ENCODE data around the gene GPR149. TPM values are rescaled to one million over a fixed set of nuclear protein-coding genes. Genes with fewer than 3 reads are reported as not detected.
"Not testable (repeated sequence)": the region's sequence is repeated elsewhere in the genome, so short reads cannot be mapped to it uniquely, and the experiment has no call there.

GPR149 gene
- total RNA-seq, 3 donors from 2014 or later (not counting 1 experiment from before 2014, with no cell fraction given), result not detected

- intact Hi-C loops (cut with micrococcal nuclease), result no loop called here
- H3K4me3 Mint-ChIP-seq, result no peak overlapping the region
- H3K27ac ChIP-seq (ENCODE audit: low read length), result no peak overlapping the region
- no peaks in the 10 kb centered on the region for H3K27me3 Mint-ChIP-seq (ENCODE audit: low read depth in 2 of 2)
- no peaks in the 10 kb centered on the region for H3K27me3 ChIP-seq (ENCODE audit: control insufficient read depth, insufficient read depth, low read length)
- H3K4me3 ChIP-seq (ENCODE audit: low read length), result no peak overlapping the region
- ATAC-seq (no peak), DNase-seq (no peak)
- no peak overlapping the region for H3K27ac Mint-ChIP-seq
- peaks cover 4 to 7% of the 10 kb centered on the region in 2 donors for H3K9me3 Mint-ChIP-seq
- H3K36me3 Mint-ChIP-seq, result no peaks in the 10 kb centered on the region
- no peaks in the 10 kb centered on the region for H3K4me1 Mint-ChIP-seq
- TF ChIP-seq, protein P1, sequence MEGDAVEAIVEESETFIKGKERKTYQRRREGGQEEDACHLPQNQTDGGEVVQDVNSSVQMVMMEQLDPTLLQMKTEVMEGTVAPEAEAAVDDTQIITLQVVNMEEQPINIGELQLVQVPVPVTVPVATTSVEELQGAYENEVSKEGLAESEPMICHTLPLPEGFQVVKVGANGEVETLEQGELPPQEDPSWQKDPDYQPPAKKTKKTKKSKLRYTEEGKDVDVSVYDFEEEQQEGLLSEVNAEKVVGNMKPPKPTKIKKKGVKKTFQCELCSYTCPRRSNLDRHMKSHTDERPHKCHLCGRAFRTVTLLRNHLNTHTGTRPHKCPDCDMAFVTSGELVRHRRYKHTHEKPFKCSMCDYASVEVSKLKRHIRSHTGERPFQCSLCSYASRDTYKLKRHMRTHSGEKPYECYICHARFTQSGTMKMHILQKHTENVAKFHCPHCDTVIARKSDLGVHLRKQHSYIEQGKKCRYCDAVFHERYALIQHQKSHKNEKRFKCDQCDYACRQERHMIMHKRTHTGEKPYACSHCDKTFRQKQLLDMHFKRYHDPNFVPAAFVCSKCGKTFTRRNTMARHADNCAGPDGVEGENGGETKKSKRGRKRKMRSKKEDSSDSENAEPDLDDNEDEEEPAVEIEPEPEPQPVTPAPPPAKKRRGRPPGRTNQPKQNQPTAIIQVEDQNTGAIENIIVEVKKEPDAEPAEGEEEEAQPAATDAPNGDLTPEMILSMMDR (IDR thresholded peaks at IDR 0.05), result no peak
- no peaks in the 10 kb centered on the region for H3K9me3 ChIP-seq (ENCODE audit: control insufficient read depth, insufficient read depth, low read length)
- no peaks in the 10 kb centered on the region for H3K4me1 ChIP-seq (ENCODE audit: control insufficient read depth, insufficient read depth, low read length)
- H3K36me3 ChIP-seq (ENCODE audit: control insufficient read depth, insufficient read depth, low read length), result no peaks in the 10 kb centered on the region
These were observed 34.6 kb upstream of the GPR149 start for GRCh38 chr3:154464440-154465190.

DNA sequence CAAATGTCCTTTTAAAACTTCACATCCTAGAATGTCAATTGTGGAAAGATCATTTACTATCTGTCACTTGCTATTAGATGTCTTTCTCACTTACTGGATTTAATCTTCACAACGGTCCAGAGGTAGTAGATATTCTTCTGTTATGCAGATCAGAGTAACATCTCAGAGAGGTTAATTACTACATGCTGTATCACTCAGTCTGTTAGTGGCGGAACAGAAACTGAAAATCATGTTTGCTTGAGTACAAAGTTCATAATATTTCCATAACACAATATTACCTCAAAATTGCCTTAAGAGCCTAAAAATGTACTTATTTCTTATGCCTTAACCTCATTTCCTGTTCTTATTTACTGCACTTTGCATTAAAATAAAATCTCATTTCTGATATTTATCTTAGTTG lies 28.6 kb upstream of the GPR149 start:
- no peak for ATAC-seq
- no peaks in the 10 kb centered on the region for H3K36me3 Mint-ChIP-seq
- H3K9me3 Mint-ChIP-seq, result peaks cover 8 to 14% of the 10 kb centered on the region in 2 donors
- no peaks in the 10 kb centered on the region for H3K4me1 Mint-ChIP-seq
- Histone ChIP-seq H3K27ac (ENCODE audit: low read length) (no peak overlapping the region), H3K4me1 (ENCODE audit: control insufficient read depth, insufficient read depth, low read length) (no peaks in the 10 kb centered on the region), H3K9me3 (ENCODE audit: control insufficient read depth, insufficient read depth, low read length) (peaks cover 3% of the 10 kb centered on the region), H3K36me3 (ENCODE audit: control insufficient read depth, insufficient read depth, low read length) (no peaks in the 10 kb centered on the region), H3K4me3 (ENCODE audit: low read length) (no peak overlapping the region), H3K27me3 (ENCODE audit: control insufficient read depth, insufficient read depth, low read length) (no peaks in the 10 kb centered on the region)
- TF ChIP-seq, protein P1 (IDR thresholded peaks at IDR 0.05), result no peak
- H3K27me3 Mint-ChIP-seq (ENCODE audit: low read depth in 2 of 2), result no peaks in the 10 kb centered on the region
- no peak for DNase-seq
- H3K27ac Mint-ChIP-seq, result no peak overlapping the region
- 80% methylated on average over 2 of the region's 2 CpGs for whole genome bisulfite sequencing (ENCODE audit: insufficient coverage)
- intact Hi-C loops (cut with micrococcal nuclease), result no loop called here
- no peak overlapping the region for H3K4me3 Mint-ChIP-seq

DNA sequence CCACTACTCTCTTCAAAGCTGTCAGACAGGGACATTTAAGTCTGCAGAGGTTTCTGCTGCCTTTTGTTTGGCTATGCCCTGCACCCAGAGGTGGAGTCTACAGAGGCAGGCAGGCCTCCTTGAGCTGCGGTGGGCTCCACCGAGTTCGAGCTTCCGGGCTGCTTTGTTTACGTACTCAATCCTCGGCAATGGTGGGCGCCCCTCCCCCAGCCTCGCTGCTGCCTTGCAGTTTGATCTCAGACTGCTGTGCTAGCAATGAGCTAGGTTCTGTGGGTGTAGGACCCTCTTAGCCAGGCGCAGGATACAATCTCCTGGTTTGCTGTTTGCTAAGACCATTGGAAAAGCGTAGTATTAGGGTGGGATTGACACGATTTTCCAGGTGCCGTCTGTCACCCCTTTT lies 9.1 kb upstream of the GPR149 start:
- H3K9me3 ChIP-seq (ENCODE audit: control insufficient read depth, insufficient read depth, low read length); H3K4me3 ChIP-seq (ENCODE audit: low read length); H3K36me3 ChIP-seq (ENCODE audit: control insufficient read depth, insufficient read depth, low read length); intact Hi-C loops (cut with micrococcal nuclease); H3K27ac ChIP-seq (ENCODE audit: low read length); H3K27ac Mint-ChIP-seq; H3K36me3 Mint-ChIP-seq; H3K27me3 ChIP-seq (ENCODE audit: control insufficient read depth, insufficient read depth, low read length); H3K4me1 Mint-ChIP-seq; DNase-seq; H3K27me3 Mint-ChIP-seq (ENCODE audit: low read depth in 2 of 2); ATAC-seq; H3K4me3 Mint-ChIP-seq; H3K4me1 ChIP-seq (ENCODE audit: control insufficient read depth, insufficient read depth, low read length): not testable (repeated sequence)
- WGBS (ENCODE audit: insufficient coverage), result 87% methylated on average over 12 of the region's 12 CpGs
- H3K9me3 Mint-ChIP-seq, result peaks cover 9 to 15% of the 10 kb centered on the region in 2 donors

- Histone ChIP-seq H3K9me3 (ENCODE audit: control insufficient read depth, insufficient read depth, low read length) (peaks cover 8% of the 10 kb centered on the region), H3K27me3 (ENCODE audit: control insufficient read depth, insufficient read depth, low read length) (peaks cover 14% of the 10 kb centered on the region), H3K4me3 (ENCODE audit: low read length) (no peak overlapping the region), H3K27ac (ENCODE audit: low read length) (no peak overlapping the region), H3K36me3 (ENCODE audit: control insufficient read depth, insufficient read depth, low read length) (no peaks in the 10 kb centered on the region), H3K4me1 (ENCODE audit: control insufficient read depth, insufficient read depth, low read length) (no peaks in the 10 kb centered on the region)
- WGBS (ENCODE audit: insufficient coverage), result no CpG with 5 or more reads among the region's 2 CpGs
- intact Hi-C loops (cut with micrococcal nuclease), result no loop called here
- Mint-ChIP-seq H3K36me3 (no peaks in the 10 kb centered on the region), H3K27me3 (ENCODE audit: low read depth in 2 of 2) (peaks cover 21 to 27% of the 10 kb centered on the region in 2 donors), H3K9me3 (peaks cover 2 to 3% of the 10 kb centered on the region in 2 donors), H3K4me3 (no peak overlapping the region), H3K4me1 (no peaks in the 10 kb centered on the region), H3K27ac (no peak overlapping the region)
- no peak for ATAC-seq
- TF ChIP-seq, protein P1 (IDR thresholded peaks at IDR 0.05), result no peak
- no peak for DNase-seq
These were observed 1.1 kb upstream of the GPR149 start for GRCh38 chr3:154431043-154431442.
